GM12878 (cell line): ENCODE measurements around the gene TXNDC8. TPM values are rescaled to one million over a fixed set of nuclear protein-coding genes. Genes with fewer than 3 reads are reported as not detected.
A peak's percentile ranks its signal among the peaks of the same experiment; 100 is the strongest.

Experiments used
- BACH1 ChIP-seq: fragments of 450-650 bp; IDR thresholded peaks from 2 replicates; pipeline ENCODE4 v1.6.1; 2017; ENCODE audit warnings: mild to moderate bottlenecking, borderline replicate concordance
- CUX1 ChIP-seq: IDR thresholded peaks from 2 replicates; pipeline ENCODE4 v1.6.1; 2012; ENCODE audit warnings: improper control_type of control experiment, low read depth, low read length; ENCODE audit not compliant: insufficient replicate concordance
- EED ChIP-seq: sonication (generic); IDR thresholded peaks from 2 replicates; pipeline ENCODE4 v1.6.1; 2016; ENCODE audit warnings: antibody characterized with exemption, low read depth
- ELK1 ChIP-seq: IDR thresholded peaks from 2 replicates; pipeline ENCODE4 v1.6.1; 2012; ENCODE audit warnings: low read depth, low read length, improper control_type of control experiment
- EZH2 ChIP-seq: IDR thresholded peaks from 2 replicates; pipeline ENCODE4 v1.6.1; 2012; ENCODE audit warnings: low read depth, mild to moderate bottlenecking, control low read depth, inconsistent platforms, low read length, borderline replicate concordance; ENCODE audit not compliant: control insufficient read depth
- FOXK2 ChIP-seq: fragments of 450-650 bp; IDR thresholded peaks from 2 replicates; pipeline ENCODE4 v1.6.1; 2017; ENCODE audit warnings: mild to moderate bottlenecking, moderate library complexity
- MLLT1 ChIP-seq: fragments of 450-650 bp; IDR thresholded peaks from 2 replicates; pipeline ENCODE4 v1.6.1; 2016; ENCODE audit warnings: mild to moderate bottlenecking
- PAX8 ChIP-seq: fragments of 450-650 bp; IDR thresholded peaks from 2 replicates; pipeline ENCODE4 v1.6.1; 2017; ENCODE audit warnings: mild to moderate bottlenecking, moderate library complexity
- RAD21 ChIP-seq: IDR thresholded peaks from 2 replicates; pipeline ENCODE4 v1.6.1; 2011; ENCODE audit warnings: mild to moderate bottlenecking, low read depth, low read length, moderate library complexity; ENCODE audit not compliant: insufficient read depth
- RBBP5 ChIP-seq: fragments of 200-600 bp; sonication (generic); conservative IDR thresholded peaks from 2 replicates; pipeline ENCODE4 v1.6.1; 2016
- SREBF1 ChIP-seq: IDR thresholded peaks from 2 replicates; pipeline ENCODE4 v1.6.1; 2012; ENCODE audit warnings: mild to moderate bottlenecking, low read length
- SUZ12 ChIP-seq: fragments of 200-600 bp; sonication (generic); IDR thresholded peaks from one replicate; pipeline ENCODE4 v1.6.1; 2018; ENCODE audit warnings: antibody characterized with exemption, mild to moderate bottlenecking; ENCODE audit not compliant: unreplicated experiment
- ZNF384 ChIP-seq: IDR thresholded peaks from 2 replicates; pipeline ENCODE4 v1.6.1; 2012; ENCODE audit warnings: low read depth, mild to moderate bottlenecking, low read length, improper control_type of control experiment, borderline replicate concordance
- ZNF592 ChIP-seq: fragments of 450-650 bp; IDR thresholded peaks from 2 replicates; pipeline ENCODE4 v1.6.1; 2017; ENCODE audit warnings: mild to moderate bottlenecking, moderate library complexity
- ZNF622 ChIP-seq: fragments of 450-650 bp; IDR thresholded peaks from 2 replicates; pipeline ENCODE4 v1.6.1; 2017; ENCODE audit warnings: mild to moderate bottlenecking, inconsistent platforms
- polyA plus RNA-seq, 11 experiments: library from polyadenylated mRNA; depleted of rRNA in 4 of 11; unstranded in 6 of 11; stranded (reverse) in 5 of 11; fragments of >200 nt; fragmentation: Nextera tagmentation in 4 of 11; fragmentation: Illumina TruSeq in 1 of 11; extraction: Ambion mirVana in 4 of 11; extraction: Trizol in 1 of 11; gene quantifications; 1 replicate in 1 of 11; 2 replicates in 10 of 11; pipeline versions ENCODE4 v1.2.1 to v1.2.3, GENCODE V29; 2011 to 2016; ENCODE audit warnings: inconsistent platforms in 2 of 11, missing spikeins in 2 of 11, low read depth in 1 of 11
- total RNA-seq, 4 experiments: library from RNA; depleted of rRNA in 3 of 4; stranded (reverse); fragments of >200 nt in 3 of 4; fragmentation: Illumina TruSeq in 1 of 4; extraction: Trizol in 1 of 4; gene quantifications; 2 replicates each; pipeline versions ENCODE4 v1.2.1 to v1.2.3, GENCODE V29; 2013 to 2021
- TF ChIP-seq, protein P1 (sequence below): fragments of 450-650 bp; IDR thresholded peaks from 2 replicates; pipeline ENCODE4 v1.6.1; 2016; ENCODE audit warnings: mild to moderate bottlenecking

The TXNDC8 gene
- total and polyA plus RNA-seq, 10 of the 15 experiments (the other 5 are each of a cell fraction or from before 2014, with no cell fraction given), result not detected

DNA sequence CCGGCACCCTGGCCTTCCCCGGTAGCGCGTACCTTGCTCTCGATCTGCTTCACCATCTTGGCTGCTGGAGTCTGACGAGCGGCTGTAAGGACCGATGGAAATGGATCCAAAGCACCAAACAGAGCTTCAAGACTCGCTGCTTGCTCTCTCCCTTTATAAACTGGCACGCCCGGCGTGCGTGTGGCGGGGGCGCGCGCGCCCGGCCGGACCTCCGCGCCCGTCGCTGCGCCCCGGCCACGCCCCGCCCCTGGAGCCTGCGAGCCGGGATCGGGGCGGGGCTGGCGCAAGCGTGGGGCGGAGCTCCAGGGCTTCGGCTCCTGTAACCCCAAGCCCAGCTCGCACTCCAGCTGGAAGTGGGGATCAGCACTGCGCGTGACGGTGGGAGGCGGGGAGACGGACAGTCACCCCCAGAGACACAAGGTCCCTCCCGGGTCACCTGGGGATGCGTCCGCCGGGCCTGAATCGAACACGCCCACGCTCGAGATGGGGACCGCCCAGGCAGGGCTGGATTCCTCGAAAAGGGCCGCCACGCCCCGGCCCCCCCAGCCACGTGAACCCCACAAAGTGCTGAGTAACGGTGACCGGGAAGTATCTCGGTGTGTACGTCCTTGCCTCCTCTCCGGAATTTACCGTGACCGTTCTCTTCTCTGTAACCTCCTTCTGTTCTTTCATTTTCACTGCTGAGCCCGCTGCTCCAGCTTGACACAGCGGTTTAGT, 81.1 kb downstream of the TXNDC8 start, which contains the start of gene TXN (continued):
- TF ChIP-seq EED, result no peak; the same call in 1 of the 2 replicates
- no peak for TF ChIP-seq MLLT1
- no peak for TF ChIP-seq EZH2
- 0 out of 2 replicates have a peak, but pooled peaks have one; percentile 36 for TF ChIP-seq ZNF592
- no peak for TF ChIP-seq CUX1
- TF ChIP-seq BACH1, result peak; percentile 100
- no peak for TF ChIP-seq PAX8
- TF ChIP-seq SREBF1, result no peak
- no peak for TF ChIP-seq ELK1
- TF ChIP-seq ZNF622, result no peak
- no peak for TF ChIP-seq ZNF384
- TF ChIP-seq, protein P1, sequence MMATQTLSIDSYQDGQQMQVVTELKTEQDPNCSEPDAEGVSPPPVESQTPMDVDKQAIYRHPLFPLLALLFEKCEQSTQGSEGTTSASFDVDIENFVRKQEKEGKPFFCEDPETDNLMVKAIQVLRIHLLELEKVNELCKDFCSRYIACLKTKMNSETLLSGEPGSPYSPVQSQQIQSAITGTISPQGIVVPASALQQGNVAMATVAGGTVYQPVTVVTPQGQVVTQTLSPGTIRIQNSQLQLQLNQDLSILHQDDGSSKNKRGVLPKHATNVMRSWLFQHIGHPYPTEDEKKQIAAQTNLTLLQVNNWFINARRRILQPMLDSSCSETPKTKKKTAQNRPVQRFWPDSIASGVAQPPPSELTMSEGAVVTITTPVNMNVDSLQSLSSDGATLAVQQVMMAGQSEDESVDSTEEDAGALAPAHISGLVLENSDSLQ, result peak; percentile 45; the same call in 1 of the 2 replicates
- no peak for TF ChIP-seq FOXK2
- no peak; the same call in 1 of the 2 replicates for TF ChIP-seq RBBP5
- TF ChIP-seq SUZ12, result no peak
- TF ChIP-seq RAD21, result no peak
